ENCODE data around the gene ANP32E.
"Not testable (repeated sequence)": the region's sequence is repeated elsewhere in the genome, so short reads cannot be mapped to it uniquely, and the experiment has no call there.

ANP32E gene

DNA sequence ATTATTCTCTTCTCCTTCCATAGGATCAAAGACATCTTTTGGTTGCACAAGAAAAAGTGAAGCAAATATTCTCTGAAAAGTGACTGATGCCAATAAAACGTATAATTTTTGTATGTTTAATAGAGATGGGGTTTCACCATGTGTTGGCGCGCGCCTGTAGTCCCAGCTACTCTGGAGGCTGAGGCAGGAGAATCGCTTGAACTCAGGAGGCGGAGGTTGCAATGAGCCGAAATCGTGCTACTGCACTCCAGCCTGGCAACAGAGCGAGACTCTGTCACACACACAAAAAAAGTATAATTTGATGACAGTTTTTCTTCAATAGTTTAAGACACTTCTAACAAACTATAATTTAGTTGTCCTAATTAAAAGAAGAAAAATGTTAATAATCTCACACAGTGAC lies 23.8 kb downstream of the ANP32E start:
- DNase-seq: no peak

DNA sequence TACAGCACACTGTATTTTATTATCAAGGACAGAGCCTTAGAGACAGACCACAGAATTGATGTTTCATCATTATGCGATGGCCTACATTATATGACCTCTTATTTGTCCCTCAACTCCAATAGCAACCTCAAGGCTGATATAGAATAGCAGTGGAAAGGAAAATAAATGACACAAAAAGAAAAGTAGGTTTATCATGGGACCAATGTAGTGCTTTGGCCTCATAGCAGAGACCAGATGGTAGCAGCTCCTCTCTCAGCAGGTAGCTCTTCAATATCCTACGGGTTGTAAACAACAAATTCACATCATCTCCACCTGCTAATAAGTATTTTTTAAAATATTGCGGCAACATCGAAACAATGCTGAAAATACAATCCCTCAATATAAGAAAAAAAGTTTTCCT lies 25.2 kb downstream of the ANP32E start:
- no peak for DNase-seq

DNA sequence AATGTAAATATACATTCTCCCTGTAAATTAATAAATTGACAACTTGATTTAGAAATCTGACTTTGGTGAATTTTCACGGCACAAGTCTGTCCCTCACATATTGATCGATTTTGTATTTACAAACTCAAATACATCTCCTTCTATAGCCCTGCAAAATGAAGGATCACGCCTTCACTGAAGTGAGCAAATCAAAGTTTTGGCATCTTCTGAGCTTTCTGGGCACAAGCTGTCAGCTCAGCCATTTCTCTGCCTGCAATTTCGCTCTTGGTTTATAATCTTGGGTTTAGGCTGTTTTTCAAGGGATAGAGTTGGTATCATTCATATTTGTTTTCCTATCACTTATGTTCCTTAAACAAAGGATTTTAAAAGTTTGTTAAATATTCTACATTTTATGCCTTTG lies 25.8 kb downstream of the ANP32E start:
- DNase-seq: no peak

DNA sequence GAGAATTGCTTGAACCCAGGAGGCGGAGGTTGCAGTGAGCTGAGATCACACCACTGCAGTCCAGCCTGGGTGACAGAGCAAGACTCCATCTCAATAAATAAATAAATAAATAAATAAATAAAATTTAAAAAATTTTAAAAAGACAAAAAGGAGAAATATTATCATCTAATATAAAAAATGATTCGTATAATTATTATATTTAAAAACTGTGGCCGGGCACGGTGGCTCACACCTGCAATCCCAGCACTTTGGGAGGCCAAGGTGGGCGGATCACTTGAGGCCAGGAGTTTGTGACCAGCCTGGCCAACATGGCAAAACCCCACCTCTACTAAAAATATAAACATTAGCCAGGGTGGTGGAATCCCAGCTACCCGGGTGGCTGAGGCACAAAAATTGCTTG lies 27.5 kb downstream of the ANP32E start:
- not testable (repeated sequence) for DNase-seq

DNA sequence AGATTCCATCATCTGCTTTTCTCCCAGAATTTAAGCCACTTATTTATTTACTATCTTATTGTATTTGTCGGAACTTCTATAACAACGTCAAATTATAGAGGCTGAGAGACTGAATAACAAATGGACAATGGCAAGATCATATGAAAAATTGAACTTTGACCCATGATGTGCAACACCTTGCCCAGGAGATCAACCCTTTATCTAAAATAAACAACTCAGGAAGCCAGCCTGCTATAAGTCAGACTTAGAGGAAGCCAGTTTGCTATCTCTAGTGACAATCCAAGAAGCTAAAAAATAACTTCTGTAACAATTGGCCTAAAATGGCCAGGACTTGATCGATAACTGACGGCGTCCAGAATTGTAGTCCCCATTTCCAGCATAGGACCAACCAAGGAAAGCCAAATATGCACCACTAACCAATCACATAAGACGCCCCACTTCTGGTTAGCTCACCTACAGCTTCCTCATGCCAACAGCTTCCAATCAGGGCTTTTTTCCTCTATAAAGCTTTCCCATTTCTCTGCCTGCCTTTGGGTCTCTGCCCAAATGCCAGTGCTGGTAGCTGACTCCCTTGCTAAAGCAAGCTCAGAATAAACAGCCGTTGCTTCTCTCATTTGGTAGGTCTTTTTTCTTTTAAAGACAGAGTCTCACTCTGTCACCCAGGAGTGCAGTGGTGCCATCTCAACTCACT lies 28.5 kb downstream of the ANP32E start:
- no peak for DNase-seq

DNA sequence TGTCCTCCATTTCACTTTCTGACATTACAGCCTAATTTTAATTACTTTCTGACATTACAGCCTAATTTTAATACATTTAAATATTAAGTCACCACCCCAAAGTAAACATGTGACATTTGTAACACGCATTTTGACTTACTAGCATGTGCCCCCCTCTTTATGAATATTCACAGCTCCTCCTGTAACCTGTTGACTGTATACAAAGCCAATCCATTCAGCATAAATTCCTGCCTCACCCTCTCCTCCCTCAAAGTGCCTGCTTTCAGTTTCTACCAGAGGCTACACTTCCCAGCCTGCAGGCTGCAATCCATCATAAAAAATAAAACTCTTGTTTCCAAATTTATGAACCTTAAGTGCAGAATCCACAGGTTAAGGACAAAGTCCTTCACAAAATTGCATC lies 39.5 kb downstream of the ANP32E start:
- no peak for DNase-seq

DNA sequence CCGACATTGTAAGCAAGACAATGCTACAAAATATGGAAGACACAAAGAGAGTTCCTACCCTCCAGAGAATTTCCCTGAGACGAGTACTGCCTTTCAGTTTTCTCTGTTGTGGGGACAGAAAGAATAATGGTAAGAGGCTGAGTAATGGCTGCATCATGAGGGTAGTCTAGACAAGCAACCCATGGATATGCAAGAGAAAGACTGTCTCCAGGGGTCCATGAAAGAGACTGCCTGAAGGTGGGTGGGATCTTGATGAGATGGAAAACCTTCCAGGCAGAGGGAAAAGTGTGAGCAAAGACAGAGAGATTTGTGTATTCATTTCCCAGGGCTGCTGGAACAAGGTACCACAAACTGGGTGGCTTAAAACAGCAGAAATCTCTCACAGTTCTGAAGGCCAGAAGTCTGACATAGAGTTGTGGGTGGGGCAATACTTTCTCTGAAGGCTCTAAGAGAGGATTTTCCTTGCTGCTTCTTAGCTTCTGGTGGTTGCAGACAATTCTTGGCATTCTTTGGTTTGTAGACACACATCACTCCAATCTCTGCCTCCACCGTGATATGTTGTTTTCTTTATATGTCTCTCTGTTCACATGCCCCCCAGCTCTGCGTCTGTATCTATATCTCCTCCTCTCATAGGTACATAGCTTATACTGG lies 41.4 kb downstream of the ANP32E start:
- DNase-seq: no peak

DNA sequence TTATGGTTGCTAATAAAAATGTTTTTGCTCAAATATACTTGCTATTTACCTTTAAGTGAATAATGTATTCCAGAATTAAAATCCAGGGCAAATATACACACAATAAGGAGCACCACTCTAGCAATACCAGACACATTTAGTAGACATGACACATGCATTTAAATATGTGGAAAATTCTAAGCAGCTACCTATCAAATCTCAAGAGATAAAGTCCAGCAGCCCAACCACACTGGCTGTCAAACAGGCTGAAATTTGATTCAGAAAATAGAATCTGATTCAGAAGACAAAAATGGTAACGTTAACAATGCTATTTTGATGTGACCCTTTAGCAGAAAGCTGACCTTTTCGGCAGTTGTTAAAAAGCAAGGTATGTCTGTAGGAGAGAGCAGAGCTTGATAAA lies 43.9 kb downstream of the ANP32E start:
- no peak for DNase-seq

DNA sequence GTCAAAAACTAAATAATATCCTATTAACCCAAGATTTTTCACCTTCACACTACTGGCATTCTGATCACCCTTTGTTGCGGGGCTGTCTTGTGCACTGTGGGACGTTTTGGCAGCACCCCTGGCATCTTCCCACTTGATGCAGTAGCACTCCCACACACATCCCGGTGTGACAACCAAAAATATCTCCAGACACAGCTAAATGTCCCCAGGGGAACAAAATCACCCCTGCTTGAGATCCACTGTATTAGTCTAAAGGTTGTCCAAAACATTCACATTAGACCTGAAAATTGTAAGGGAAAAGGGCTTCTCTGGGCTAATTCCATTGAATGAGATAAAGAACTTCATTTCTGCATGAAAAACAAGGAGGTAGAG lies 48.4 kb downstream of the ANP32E start:
- no peak for DNase-seq

DNA sequence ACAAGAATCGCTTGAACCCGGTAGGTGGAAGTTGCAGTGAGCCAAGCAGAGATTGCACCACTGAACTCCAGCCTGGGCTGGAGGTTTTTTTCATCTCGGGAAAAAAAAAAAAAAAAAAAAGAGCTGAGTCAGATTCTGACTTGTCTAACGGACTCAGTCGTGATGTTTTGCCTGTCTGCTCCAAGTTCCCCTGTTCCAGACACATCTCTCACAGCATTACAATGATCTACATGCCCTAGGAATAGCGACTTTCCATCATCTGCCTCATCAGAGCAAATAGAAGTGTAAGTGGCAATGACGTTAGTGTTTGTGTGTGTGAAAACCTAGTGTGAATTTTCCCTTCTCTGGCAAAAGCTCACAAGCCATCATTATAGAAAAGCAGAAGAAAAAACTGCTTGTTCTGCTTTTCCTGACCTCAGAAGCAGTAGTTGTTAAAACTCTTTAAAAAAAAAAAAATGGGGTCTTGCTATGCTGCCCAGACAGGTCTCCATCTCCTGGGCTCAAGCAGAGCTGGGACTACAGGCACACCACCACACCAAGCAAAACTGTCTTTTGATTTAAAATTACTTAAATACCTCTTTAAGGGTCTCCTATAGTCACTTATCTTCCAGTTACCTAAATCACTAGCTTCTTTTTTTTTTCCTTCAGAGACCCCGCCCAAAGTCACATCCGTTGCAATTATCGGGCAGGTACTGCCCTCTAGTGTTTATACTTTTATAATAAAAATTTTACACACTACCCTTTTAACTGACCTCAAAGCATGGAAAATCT lies 48.9 kb downstream of the ANP32E start:
- no peak for DNase-seq

DNA sequence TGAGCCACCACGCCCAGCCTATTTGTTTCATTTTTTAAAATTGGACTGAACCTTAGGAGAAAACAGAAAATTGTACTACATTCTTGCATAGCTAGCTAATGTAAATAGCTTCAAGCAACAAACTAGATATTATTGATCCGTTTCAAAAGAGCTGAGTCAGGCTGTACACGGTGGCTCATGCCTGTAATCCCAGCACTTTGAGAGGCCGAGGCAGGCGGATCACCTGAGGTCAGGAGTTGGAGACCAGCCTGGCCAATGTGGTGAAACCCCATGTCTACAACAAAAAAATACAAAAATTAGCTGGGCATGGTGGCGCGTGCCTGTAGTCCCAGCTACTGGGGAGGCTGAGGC lies 49.5 kb downstream of the ANP32E start:
- not testable (repeated sequence) for DNase-seq

DNA sequence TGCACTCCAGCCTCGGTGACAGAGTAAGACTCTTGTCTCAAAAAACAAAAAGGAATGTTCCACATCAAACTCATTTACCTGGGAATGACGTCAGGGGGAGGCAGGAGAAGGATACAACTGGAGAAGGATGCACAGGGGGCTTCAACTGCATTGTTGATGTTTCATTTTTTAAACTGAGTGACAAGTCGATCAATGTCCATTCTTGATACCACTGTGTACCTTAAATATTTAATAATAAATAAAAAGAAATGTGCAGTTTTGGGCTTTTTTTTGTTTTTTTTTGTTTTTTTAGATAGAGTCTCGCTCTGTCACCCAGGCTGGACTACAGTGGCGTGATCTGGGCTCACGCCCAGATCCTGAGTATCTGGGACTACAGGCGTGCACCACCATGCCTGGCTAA lies 50.4 kb downstream of the ANP32E start:
- no peak for DNase-seq

DNA sequence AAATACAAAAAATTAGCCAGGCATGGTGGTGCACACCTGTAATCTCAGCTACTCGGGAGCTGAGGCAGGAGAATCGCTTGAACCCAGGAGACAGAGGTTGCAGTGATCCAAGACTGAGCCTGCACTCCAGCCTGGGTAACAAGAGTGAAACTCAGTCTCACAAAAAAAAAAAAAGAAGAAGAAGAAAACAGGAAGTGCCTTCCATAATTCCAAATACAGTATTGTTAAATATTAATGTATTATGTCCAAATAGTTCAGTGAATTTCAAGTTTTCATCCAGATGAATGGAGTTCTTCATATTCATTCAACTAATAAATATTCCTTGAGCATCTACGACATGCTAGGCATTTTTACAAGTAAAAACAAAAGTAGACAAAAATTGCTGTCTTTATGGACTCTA lies 52.9 kb downstream of the ANP32E start:
- no peak for DNase-seq

DNA sequence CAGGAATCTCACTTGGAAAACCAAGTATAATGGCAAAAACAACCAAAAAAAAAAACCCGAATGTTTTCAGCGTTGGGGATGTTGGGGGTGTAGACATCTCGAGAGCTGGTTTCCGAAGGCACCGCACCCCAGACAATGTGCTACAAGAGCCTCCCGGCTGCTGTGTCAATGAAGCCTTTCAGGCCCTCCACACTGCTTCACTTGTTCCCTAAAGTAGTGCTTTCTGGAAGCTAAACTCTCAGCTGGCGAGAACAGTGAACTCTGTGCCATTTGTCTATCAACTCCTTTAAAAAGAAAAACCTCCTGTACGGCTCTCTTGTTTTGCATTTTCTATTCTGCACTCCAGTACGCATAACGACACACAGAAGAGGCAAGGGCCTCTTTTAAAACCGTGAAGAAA lies 53.7 kb downstream of the ANP32E start:
- no peak for DNase-seq

DNA sequence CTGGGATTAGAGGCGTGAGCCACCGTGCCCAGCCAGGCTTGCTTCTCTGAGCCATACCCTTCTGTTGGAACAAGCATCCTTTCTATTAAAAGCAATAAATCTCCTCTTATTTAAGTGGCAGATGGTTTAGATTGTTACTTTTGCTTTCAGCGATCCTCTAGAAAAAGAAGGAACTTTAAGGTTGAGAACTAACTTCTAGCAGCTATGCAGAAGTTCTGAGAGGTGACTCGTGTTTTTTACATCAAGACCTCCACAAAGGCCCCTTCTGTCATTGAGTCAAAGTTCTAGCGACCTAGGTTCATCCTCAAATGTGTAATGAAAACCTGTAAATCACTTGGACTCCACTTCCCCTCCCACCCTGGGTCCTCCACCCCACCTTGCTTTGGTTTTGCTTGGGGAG lies 55.4 kb downstream of the ANP32E start:
- DNase-seq: no peak

DNA sequence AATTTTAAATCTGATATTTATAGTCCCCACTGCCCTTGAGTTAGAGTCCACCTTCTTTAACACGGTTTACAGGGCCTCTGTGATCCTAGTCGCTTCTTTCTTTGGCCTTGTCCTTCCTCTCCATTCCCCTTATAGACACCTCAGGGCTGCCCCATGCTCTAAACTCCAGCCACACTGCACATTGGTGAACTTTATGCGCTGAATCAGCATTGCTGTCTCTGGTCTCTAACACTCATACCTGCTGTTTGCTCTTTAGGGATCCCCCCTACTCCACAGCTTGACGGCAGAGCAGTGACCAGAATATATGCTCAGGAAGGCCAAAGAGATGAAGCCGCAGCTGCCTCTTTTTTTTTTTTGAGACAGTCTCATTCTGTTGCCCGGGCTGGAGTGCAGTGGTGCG lies 56.0 kb downstream of the ANP32E start:
- no peak for DNase-seq

DNA sequence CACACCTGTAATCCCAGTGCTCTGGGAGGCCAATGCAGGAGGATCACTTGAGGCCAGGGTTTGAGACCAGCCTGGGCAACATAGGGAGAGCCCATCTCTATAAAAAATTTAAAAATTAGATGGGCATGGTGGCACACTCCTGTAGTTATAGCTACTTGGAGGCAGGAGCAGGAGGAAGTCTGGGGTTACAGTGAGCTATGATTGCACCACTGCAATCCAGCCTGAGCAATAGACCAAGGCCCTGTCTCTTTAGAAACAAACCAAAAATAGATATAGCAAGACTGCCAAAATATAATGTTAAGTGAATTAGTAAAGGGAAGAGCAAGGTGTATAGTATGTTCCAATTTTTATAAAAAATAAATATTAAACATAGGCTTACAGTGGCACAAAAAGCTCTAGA lies 57.4 kb downstream of the ANP32E start:
- DNase-seq: no peak

DNA sequence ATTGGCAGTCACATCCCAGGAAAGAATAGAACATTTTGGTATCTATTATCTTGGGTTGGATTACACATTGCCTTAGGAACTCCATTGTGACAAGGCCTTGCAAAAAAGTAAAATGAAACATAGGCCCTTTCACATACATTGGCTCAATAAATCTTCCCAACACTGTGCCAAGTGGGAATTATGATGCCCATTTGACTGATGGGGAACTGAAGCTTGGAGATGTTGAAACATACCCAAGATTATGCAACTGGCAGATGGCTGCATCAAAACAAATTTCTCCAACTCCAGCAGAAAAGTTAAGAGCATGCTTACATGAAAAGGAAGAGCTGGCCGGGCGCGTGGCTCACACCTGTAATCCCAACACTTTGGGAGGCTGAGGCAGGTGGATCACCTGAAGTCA lies 59.3 kb downstream of the ANP32E start:
- no peak for DNase-seq

DNA sequence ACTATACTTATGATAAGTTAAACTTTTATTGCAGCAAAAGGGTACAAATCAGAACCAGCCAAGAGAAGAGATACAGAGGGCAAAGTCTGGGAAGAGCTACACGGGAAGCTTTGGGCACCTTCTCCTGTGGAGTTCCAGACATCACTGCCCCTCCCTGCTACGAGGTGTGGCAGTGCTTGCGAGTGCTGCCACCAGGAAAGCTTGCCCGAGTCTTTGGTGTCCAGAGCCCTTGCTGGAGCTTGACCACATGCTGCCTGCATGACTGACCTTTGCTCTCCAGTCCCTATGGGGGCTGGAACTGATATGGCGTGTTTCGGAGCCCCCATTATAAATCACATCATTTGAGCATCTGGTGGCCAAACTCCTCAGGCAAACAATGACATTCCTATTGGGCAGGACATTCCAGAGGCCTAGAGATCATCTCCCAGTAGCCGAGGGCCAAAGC lies 62.7 kb downstream of the ANP32E start:
- DNase-seq: peak; percentile 82

DNA sequence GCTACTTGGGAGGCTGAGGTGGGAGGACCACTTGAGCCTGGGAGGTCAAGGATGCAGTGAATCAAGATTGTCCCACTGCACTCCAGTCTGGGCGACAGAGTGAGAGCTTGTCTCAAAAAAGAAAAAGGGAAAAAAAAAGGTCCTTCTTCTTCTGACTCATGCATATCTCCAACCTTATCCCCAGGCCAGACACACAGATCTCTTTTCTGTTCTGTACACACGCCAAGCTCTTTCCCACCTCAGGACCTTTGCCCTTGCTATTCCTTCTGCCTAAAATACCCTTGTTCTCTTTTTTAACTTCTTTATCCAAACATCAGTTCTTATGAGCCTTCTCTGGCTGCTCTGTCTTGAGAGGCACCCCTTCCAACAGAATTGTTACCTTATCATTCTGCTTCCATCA lies 64.1 kb downstream of the ANP32E start:
- DNase-seq: no peak

DNA sequence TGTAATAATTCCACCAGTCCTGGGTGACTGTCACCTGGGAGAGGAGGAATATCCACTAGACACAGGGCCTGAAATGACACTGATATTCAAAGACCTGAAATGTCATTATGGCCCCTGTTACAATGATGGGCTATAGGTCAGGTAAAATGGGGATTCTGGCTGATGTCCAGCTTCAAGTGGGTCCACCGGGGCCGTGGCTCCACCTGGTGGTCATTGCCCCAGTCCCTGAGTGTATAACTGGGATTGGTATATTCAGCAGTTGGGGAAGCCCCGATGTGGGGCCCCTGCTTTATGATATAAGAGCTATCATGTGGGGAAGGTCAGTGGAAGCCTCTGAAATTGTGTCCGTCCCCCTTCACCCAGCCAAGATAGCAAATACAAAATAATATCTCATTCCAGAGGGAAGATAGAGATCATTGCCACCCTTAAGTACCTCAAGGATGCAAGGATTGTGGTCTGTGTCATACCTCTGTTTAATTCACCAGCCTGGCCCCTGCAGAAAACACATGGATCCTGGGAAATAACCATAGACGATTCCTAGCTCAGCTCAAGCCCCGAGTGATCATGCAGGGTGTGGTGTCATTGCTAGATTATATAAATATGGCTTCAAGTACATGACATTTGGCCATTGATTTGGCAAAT lies 66.8 kb downstream of the ANP32E start:
- DNase-seq: peak; percentile 82
